ENCODE data around the gene AGBL1.

AGBL1 gene

GRCh38 chr15:86079508-86080266, at the start of gene AGBL1:
AGBL1 (plus strand) TSS chr15:86079871.
- no peak for DNase-seq (ENCODE audit: low read depth)

- no peak for DNase-seq (ENCODE audit: low read depth)
These were observed 44.8 kb upstream of the AGBL1 start for GRCh38 chr15:86034904-86035303.

GRCh38 chr15:86036243-86036642, 43.4 kb upstream of the AGBL1 start:
- no peak for DNase-seq (ENCODE audit: low read depth)

- DNase-seq (ENCODE audit: low read depth), result no peak
These were observed 41.2 kb upstream of the AGBL1 start for GRCh38 chr15:86038491-86038890.

GRCh38 chr15:86040356-86041033, 39.2 kb upstream of the AGBL1 start:
- no peak for DNase-seq (ENCODE audit: low read depth)

GRCh38 chr15:86041399-86041798, 38.3 kb upstream of the AGBL1 start:
- no peak for DNase-seq (ENCODE audit: low read depth)

GRCh38 chr15:86042226-86042625, 37.4 kb upstream of the AGBL1 start:
- DNase-seq (ENCODE audit: low read depth), result no peak

- no peak for DNase-seq (ENCODE audit: low read depth)
These were observed 34.7 kb upstream of the AGBL1 start for GRCh38 chr15:86044981-86045380.

GRCh38 chr15:86054338-86054737, 25.3 kb upstream of the AGBL1 start:
- no peak for DNase-seq (ENCODE audit: low read depth)

GRCh38 chr15:86055688-86056087, 24.0 kb upstream of the AGBL1 start:
- DNase-seq (ENCODE audit: low read depth), result no peak

GRCh38 chr15:86059851-86060250, 19.8 kb upstream of the AGBL1 start:
- DNase-seq (ENCODE audit: low read depth), result no peak

- no peak for DNase-seq (ENCODE audit: low read depth)
These were observed 19.0 kb upstream of the AGBL1 start for GRCh38 chr15:86060674-86061073.

- DNase-seq (ENCODE audit: low read depth), result no peak
These were observed 18.1 kb upstream of the AGBL1 start for GRCh38 chr15:86061581-86061980.

- DNase-seq (ENCODE audit: low read depth), result no peak
These were observed 16.9 kb upstream of the AGBL1 start for GRCh38 chr15:86062646-86063243.

- no peak for DNase-seq (ENCODE audit: low read depth)
These were observed 16.1 kb upstream of the AGBL1 start for GRCh38 chr15:86063356-86064095.

- no peak for DNase-seq (ENCODE audit: low read depth)
These were observed 15.3 kb upstream of the AGBL1 start for GRCh38 chr15:86064326-86064725.

- no peak for DNase-seq (ENCODE audit: low read depth)
These were observed 13.4 kb upstream of the AGBL1 start for GRCh38 chr15:86066174-86066834.

GRCh38 chr15:86073281-86073680, 6.4 kb upstream of the AGBL1 start:
- DNase-seq (ENCODE audit: low read depth), result no peak

- DNase-seq (ENCODE audit: low read depth), result no peak
These were observed 3.2 kb upstream of the AGBL1 start for GRCh38 chr15:86076468-86076867.

- DNase-seq (ENCODE audit: low read depth), result no peak
These were observed 2.6 kb upstream of the AGBL1 start for GRCh38 chr15:86077070-86077469.

GRCh38 chr15:86080302-86080701, 631 bp downstream of the AGBL1 start:
- no peak for DNase-seq (ENCODE audit: low read depth)

All from stromal cell of bone marrow (primary cell).